CD4-positive, alpha-beta memory T cell (primary cell): ENCODE measurements around the gene MICAL2. TPM values are rescaled to one million over a fixed set of nuclear protein-coding genes. Genes with fewer than 3 reads are reported as not detected.

Experiments
- CTCF ChIA-PET: fragments of 350-600 bp; sonication (Branson Sonifier 250); formaldehyde crosslinking; loops from one replicate; lab custom pipeline; 2021; ENCODE audit warnings: inconsistent platforms; ENCODE audit not compliant: partially characterized antibody; lab: Charles Lee
- POLR2A ChIA-PET: fragments of 350-600 bp; sonication (Branson Sonifier 250); formaldehyde crosslinking; loops from one replicate; lab custom pipeline; 2021; ENCODE audit not compliant: partially characterized antibody; lab: Charles Lee
- DNase-seq, 5 donors: peaks; one replicate each; pipeline versions ENCODE4 v3.0.0 to v3.0.0-alpha.2; 2020 to 2022; ENCODE audit warnings: mixed read lengths in 1 of 5
- H3K27ac ChIP-seq: one replicate; pipeline ENCODE4 v1.7.0; 2013; ENCODE audit warnings: low read depth, low read length
- H3K27me3 ChIP-seq: 2 replicates; pipeline ENCODE4 v1.7.0; 2013; ENCODE audit warnings: mild to moderate bottlenecking, low read length, moderate library complexity; ENCODE audit not compliant: insufficient read depth
- H3K36me3 ChIP-seq: 2 replicates; pipeline ENCODE4 v1.7.0; 2013; ENCODE audit warnings: mild to moderate bottlenecking, low read length, moderate library complexity; ENCODE audit not compliant: insufficient read depth
- H3K4me1 ChIP-seq: 2 replicates; pipeline ENCODE4 v1.7.0; 2013; ENCODE audit warnings: mild to moderate bottlenecking, low read length, moderate library complexity; ENCODE audit not compliant: insufficient read depth
- H3K4me3 ChIP-seq, 2 donors: one replicate each; pipeline ENCODE4 v1.7.0; 2013; ENCODE audit warnings: low read length in 2 of 2, mild to moderate bottlenecking in 1 of 2
- H3K9me3 ChIP-seq, 2 donors: one replicate each; pipeline ENCODE4 v1.7.0; 2013; ENCODE audit warnings: low read length in 2 of 2, control low read depth in 1 of 2; ENCODE audit not compliant: control insufficient read depth in 1 of 2
- H3K27ac Mint-ChIP-seq, 7 donors: one replicate each; pipeline ENCODE4 v1.8.0; 2020 to 2021; ENCODE audit warnings: mixed read lengths in 7 of 7, mild to moderate bottlenecking in 6 of 7, inconsistent platforms in 3 of 7, moderate library complexity in 3 of 7
- H3K27me3 Mint-ChIP-seq, 2 donors: one replicate each; pipeline ENCODE4 v1.8.0; 2020 to 2021; ENCODE audit warnings: mixed read lengths in 2 of 2
- H3K36me3 Mint-ChIP-seq, 2 donors: one replicate each; pipeline ENCODE4 v1.8.0; 2020 to 2021; ENCODE audit warnings: mixed read lengths in 2 of 2, inconsistent platforms in 1 of 2, mild to moderate bottlenecking in 1 of 2
- H3K4me1 Mint-ChIP-seq, 4 donors: one replicate each; pipeline ENCODE4 v1.8.0; 2020 to 2021; ENCODE audit warnings: mixed read lengths in 4 of 4, mild to moderate bottlenecking in 1 of 4
- H3K4me3 Mint-ChIP-seq, 8 donors: one replicate each; pipeline ENCODE4 v1.8.0; 2020 to 2021; ENCODE audit warnings: mixed read lengths in 8 of 8, mild to moderate bottlenecking in 7 of 8, moderate library complexity in 6 of 8, inconsistent platforms in 3 of 8
- H3K9me3 Mint-ChIP-seq, 8 donors: one replicate each; pipeline ENCODE4 v1.8.0; 2020 to 2021; ENCODE audit warnings: mixed read lengths in 8 of 8, mild to moderate bottlenecking in 5 of 8, inconsistent platforms in 3 of 8, moderate library complexity in 1 of 8
- intact Hi-C: fragments of 100-400 bp; cut with micrococcal nuclease; formaldehyde crosslinking; loops from one replicate; pipeline ENCODE4 v1.15.1; 2023
- polyA plus RNA-seq, 2 donors: library from polyadenylated mRNA; unstranded; fragments of 300-500 nt; fragmentation: Illumina TruSeq; gene quantifications; one replicate each; pipeline ENCODE4 v1.2.3, GENCODE V29; 2021
- total RNA-seq, 2 experiments: library from RNA; stranded (reverse); gene quantifications; one replicate each; pipeline ENCODE4 v1.2.3, GENCODE V29; 2021

Gene MICAL2
- total and polyA plus RNA-seq, 4 experiments from 2014 or later, result 10.9 to 38.8 (median 28.2) TPM

DNA sequence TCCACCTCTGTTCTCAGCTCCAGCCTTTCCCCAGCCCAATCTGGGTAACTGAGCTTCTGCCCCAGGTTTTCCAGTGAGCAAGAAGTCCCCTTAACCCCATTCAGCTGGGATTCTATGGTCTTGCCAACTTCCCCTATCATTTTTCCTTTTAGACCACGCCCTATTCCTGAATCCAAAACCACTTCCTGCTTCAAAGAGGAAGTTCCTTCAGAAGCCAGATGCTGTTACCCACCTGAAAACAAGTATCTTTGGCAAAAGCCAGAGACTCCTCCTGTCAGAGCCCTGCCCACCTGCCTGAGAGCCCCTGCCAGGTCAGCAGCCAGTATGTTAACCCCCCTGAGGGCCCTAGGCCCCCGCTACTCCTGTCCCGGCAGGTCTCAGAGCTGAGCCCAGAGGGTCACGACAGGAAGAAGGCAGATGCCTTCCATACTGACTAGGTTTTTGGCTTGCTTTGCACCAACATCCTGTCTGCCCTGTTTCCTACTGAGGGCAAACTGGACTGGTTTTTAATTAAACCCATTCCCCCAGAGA is 20.3 kb upstream of the MICAL2 start:
- H3K4me1 Mint-ChIP-seq, result peaks cover 56 to 71% (median 65%) of the 10 kb centered on the region in 4 donors
- peak overlapping the region; percentile 33 to 91 (median 76) for H3K27ac Mint-ChIP-seq
- H3K27me3 Mint-ChIP-seq, result no peaks in the 10 kb centered on the region

DNA sequence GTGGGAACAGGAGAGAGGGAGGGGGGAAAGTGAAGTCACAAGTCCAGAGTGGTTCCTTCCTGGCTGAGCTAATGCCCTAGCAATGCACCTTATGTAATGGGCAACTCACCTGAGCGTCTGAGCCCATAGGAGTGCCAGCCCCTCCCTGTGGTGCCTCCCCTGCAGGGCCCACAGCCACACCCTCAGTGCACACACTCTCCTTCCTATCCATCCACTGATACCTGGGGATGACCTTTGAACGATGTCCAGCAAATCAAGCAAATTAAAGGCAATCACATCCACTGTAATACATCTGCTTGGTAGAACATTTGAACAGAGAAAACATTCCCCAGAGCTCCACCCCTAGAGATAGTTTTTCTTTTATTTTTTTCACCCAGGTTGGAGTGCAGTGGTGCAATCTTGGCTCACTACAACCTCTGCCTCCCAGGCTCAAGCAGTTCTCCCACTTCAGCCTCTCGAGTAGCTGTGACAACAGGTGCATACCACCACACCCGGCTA is 19.6 kb upstream of the MICAL2 start:
- Histone ChIP-seq H3K4me1 (peaks cover 53% of the 10 kb centered on the region), H3K36me3 (no peaks in the 10 kb centered on the region), H3K9me3 (no peaks in the 10 kb centered on the region), H3K27me3 (no peaks in the 10 kb centered on the region), H3K4me3 (no peak overlapping the region), H3K27ac (no peak overlapping the region)
- Mint-ChIP-seq H3K4me1 (peaks cover 51 to 64% (median 60%) of the 10 kb centered on the region in 4 donors), H3K27ac (peak overlapping the region in 3 of 7 donors; percentile 34 to 84 (median 76)), H3K9me3 (peaks cover 0 to 1% (median 0%) of the 10 kb centered on the region in 8 donors), H3K4me3 (peak overlapping the region in 2 of 8 donors; percentile 55 to 75), H3K27me3 (no peaks in the 10 kb centered on the region), H3K36me3 (no peaks in the 10 kb centered on the region)
- intact Hi-C loops, result no loop called here
- CTCF ChIA-PET, result interaction anchor here (1.2 to 7.4 kb wide), 6 partner anchors 9 to 192 kb away, joined by 3 to 60 read pairs (median 5); no protein-coding TSS in a partner anchor
- no peak for DNase-seq
- POLR2A ChIA-PET, result interaction anchor here (1.5 to 2.0 kb wide), 2 partner anchors 19 to 134 kb away, joined by 4 to 7 read pairs; no protein-coding TSS in a partner anchor

More for the DNA sequence above, 20.3 kb upstream of the MICAL2 start:
- Histone ChIP-seq H3K4me3 (no peak overlapping the region), H3K4me1 (peaks cover 60% of the 10 kb centered on the region), H3K27me3 (no peaks in the 10 kb centered on the region), H3K27ac (no peak overlapping the region), H3K9me3 (no peaks in the 10 kb centered on the region), H3K36me3 (no peaks in the 10 kb centered on the region)
- Mint-ChIP-seq H3K4me3 (peak overlapping the region in 6 of 8 donors; percentile 55 to 75 (median 61)), H3K9me3 (peaks cover 0 to 1% (median 0%) of the 10 kb centered on the region in 8 donors), H3K36me3 (no peaks in the 10 kb centered on the region)
- peak in 1 of 5 donors; percentile 42 for DNase-seq
- intact Hi-C loops, result no loop called here
- POLR2A ChIA-PET, result interaction anchor here (0.8 to 2.0 kb wide), 3 partner anchors 116 to 146 kb away, joined by 3 to 7 read pairs (median 4); no protein-coding TSS in a partner anchor
- CTCF ChIA-PET, result interaction anchor here (1.0 to 7.4 kb wide), 10 partner anchors 10 to 193 kb away, joined by 3 to 60 read pairs (median 4); no protein-coding TSS in a partner anchor

DNA sequence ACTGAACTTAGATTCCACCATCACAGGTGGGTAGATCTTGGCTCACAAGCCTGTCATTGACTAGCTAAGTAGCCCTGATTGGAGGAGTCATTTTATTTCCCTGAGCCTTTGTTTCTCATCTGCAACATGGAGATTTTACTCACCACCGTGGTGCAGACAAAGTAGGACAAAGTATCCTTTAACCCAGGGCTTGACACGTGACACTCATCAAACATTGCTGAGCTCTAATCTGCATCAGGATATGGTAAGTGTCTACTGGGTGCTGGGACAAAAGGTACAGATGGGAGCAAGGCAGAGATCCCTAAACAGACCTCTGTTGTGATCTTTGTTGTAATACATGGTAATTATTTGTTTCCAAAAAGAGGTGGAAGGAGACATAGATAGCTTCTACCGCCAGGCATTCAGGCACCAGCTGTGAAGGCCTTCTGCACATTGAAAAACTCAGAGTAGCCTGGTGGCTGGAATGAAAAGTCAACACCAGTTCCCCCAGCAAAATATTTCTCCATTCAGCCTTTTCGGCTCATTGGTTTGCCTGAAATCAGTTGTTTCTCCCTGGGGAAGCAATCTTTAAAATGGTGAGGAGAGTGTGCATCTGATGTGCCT is 18.3 kb upstream of the MICAL2 start:
- intact Hi-C loops, result no loop called here
- peak overlapping the region in 3 of 7 donors; percentile 70 to 81 (median 73) for H3K27ac Mint-ChIP-seq
- H3K9me3 ChIP-seq, result no peaks in the 10 kb centered on the region
- H3K4me3 Mint-ChIP-seq, result peak overlapping the region in 1 of 8 donors; percentile 55
- no peaks in the 10 kb centered on the region for H3K36me3 ChIP-seq
- H3K9me3 Mint-ChIP-seq, result peaks cover 0 to 1% (median 0%) of the 10 kb centered on the region in 8 donors
- H3K36me3 Mint-ChIP-seq, result no peaks in the 10 kb centered on the region
- H3K4me1 ChIP-seq, result peaks cover 40% of the 10 kb centered on the region
- CTCF ChIA-PET, result interaction anchor here (0.6 to 7.4 kb wide), 2 partner anchors 134 to 145 kb away, joined by 3 to 60 read pairs; no protein-coding TSS in a partner anchor
- H3K4me1 Mint-ChIP-seq, result peaks cover 40 to 51% (median 48%) of the 10 kb centered on the region in 4 donors
- no peaks in the 10 kb centered on the region for H3K27me3 Mint-ChIP-seq
- POLR2A ChIA-PET, result interaction anchor here (1.5 kb wide), 1 partner anchor 18 kb away, joined by 4 read pairs; no protein-coding TSS in a partner anchor
- H3K27ac ChIP-seq, result no peak overlapping the region
- H3K27me3 ChIP-seq, result no peaks in the 10 kb centered on the region
- no peak overlapping the region for H3K4me3 ChIP-seq
- no peak for DNase-seq

GRCh38 chr11:12092714-12093113 is 17.7 kb upstream of the MICAL2 start:
- CTCF ChIA-PET, result no interaction called here
- Histone ChIP-seq H3K27ac (no peak overlapping the region), H3K27me3 (no peaks in the 10 kb centered on the region), H3K4me1 (peaks cover 34% of the 10 kb centered on the region), H3K9me3 (no peaks in the 10 kb centered on the region), H3K4me3 (no peak overlapping the region), H3K36me3 (no peaks in the 10 kb centered on the region)
- intact Hi-C loops, result no loop called here
- Mint-ChIP-seq H3K4me3 (no peak overlapping the region), H3K4me1 (peaks cover 35 to 45% (median 42%) of the 10 kb centered on the region in 4 donors), H3K9me3 (peaks cover 0 to 1% (median 0%) of the 10 kb centered on the region in 8 donors), H3K27ac (peak overlapping the region in 1 of 7 donors; percentile 7), H3K36me3 (no peaks in the 10 kb centered on the region), H3K27me3 (no peaks in the 10 kb centered on the region)
- POLR2A ChIA-PET, result no interaction called here
- no peak for DNase-seq

DNA sequence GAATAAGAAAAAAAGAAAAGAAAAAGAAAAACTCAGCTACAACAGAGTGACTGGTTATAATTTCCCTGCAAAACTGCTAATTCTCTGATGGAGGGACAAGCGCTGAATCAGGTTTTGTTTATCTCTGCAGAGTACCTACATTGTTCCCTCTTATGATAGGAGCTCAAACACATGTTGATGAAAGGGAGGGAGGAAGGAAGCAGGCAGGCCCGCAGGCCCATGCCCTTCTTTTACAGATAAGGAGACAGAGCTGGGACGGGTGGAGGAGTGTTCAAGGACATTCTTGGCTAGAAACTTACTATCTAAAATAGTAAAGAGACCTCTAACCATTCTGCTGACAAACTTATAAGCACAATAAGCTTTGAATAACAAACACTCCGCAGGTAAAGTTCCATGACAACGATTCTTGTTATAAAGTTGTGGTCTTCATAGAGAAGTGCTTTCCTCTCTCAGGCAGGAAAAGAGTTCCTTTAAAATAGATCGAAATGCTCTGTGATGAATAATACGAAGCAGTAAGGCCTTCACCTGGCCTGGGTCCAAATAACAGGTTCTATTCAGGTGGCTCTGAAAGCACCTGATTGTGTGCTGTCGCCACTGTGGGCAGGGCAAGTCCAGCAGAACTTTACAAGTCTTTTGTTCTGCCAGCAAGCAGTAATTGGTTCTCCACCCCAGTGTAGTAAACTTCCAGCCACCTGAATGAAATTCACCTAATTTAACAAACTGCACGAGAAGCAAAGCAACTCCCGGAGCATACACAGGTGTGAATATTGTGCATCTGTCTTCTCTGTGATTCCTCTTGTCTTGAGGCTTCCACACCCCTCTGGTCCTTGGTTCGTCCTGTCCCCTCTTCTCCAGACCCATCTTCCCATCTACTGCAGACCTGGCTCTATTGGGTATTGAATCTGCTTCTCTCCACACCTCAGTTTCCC is 15.3 kb upstream of the MICAL2 start:
- no peak overlapping the region for H3K4me3 ChIP-seq
- Mint-ChIP-seq H3K4me3 (no peak overlapping the region), H3K27me3 (peaks cover 0 to 2% of the 10 kb centered on the region in 2 donors), H3K27ac (peak overlapping the region in 1 of 7 donors; percentile 27), H3K4me1 (peaks cover 17 to 26% (median 23%) of the 10 kb centered on the region in 4 donors), H3K9me3 (peaks cover 0 to 1% (median 0%) of the 10 kb centered on the region in 8 donors), H3K36me3 (no peaks in the 10 kb centered on the region)
- no peaks in the 10 kb centered on the region for H3K36me3 ChIP-seq
- H3K27ac ChIP-seq, result no peak overlapping the region
- intact Hi-C loops, result no loop called here
- CTCF ChIA-PET, result interaction anchor here (0.9 to 1.3 kb wide), 2 partner anchors 142 to 186 kb away, joined by 3 to 4 read pairs; no protein-coding TSS in a partner anchor
- peaks cover 10% of the 10 kb centered on the region for H3K4me1 ChIP-seq
- DNase-seq, result no peak
- no peaks in the 10 kb centered on the region for H3K9me3 ChIP-seq
- POLR2A ChIA-PET, result no interaction called here
- no peaks in the 10 kb centered on the region for H3K27me3 ChIP-seq

- no peaks in the 10 kb centered on the region for H3K27me3 ChIP-seq
- no peaks in the 10 kb centered on the region for H3K4me1 ChIP-seq
- ChIA-PET CTCF (no interaction called here), POLR2A (no interaction called here)
- Mint-ChIP-seq H3K9me3 (no peaks in the 10 kb centered on the region), H3K4me3 (no peak overlapping the region), H3K27ac (no peak overlapping the region), H3K4me1 (peaks cover 1 to 13% (median 4%) of the 10 kb centered on the region in 4 donors), H3K27me3 (peaks cover 0 to 2% of the 10 kb centered on the region in 2 donors), H3K36me3 (no peaks in the 10 kb centered on the region)
- no peaks in the 10 kb centered on the region for H3K9me3 ChIP-seq
- no peaks in the 10 kb centered on the region for H3K36me3 ChIP-seq
- intact Hi-C loops, result no loop called here
- DNase-seq, result no peak
- H3K4me3 ChIP-seq, result no peak overlapping the region
- H3K27ac ChIP-seq, result no peak overlapping the region
Observed at GRCh38 chr11:12097219-12097618, 13.2 kb upstream of the MICAL2 start.
